Measurements from ENCODE around the gene CPB2.

CPB2 gene

DNA sequence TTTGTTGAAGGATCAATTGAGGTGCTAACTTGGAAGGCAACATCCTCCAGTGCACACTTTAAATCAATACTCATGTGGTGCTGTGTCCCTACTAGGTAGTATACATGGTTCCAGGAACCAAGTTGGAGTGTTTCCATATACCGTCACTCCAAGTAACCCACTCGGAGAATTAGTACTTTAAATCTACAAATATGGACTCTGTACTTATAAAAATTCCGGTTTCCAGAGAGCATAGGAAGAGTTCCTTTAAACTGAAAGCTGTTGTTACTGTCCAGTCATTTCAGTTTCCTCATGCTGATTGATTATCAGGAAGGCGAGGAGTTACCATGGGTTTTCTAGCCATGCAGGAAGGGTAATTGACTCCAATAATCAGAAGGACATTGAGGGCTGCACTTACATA lies 7.2 kb downstream of the CPB2 start:
- DNase-seq (ENCODE audit: low spot score): no peak

DNA sequence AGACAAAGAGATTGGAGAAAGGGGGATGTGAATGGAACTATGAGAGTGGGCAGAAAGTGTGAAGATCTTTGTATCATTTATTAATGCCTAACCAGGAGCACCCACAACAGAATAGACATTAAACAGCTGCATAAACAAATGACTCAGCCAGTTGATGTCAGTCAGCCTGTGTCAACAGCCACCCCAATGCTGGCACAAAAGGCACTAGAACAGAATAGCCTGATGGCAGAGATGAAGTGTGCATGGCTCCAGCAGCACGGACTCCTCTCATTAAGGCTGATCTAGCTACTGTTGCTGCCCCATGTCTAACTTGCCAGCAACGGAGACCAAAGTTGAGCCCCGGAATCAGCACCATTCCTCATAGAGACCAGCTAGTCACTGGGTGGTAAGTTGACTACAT lies 7.8 kb downstream of the CPB2 start:
- peak; percentile 52 for DNase-seq (ENCODE audit: low spot score)

DNA sequence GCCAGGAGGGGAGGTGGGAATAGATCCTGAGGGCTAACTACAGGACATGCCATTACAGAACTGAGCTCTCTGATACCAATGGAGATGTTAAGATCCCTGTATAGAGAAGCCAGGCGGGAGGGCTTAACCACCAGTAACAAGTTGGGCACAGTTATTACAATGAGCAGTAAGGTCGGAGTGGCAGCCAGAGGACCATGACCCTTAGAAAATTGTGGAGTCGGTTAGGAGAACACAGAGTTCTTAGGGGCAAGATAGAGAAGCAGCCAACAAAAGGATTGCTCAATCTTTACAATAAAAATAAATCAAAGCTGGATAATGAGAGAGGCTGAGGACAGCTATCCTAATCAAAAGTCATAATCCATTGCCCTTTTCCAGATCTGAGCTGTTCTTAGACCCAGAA lies 10.4 kb downstream of the CPB2 start:
- DNase-seq (ENCODE audit: low spot score): no peak

DNA sequence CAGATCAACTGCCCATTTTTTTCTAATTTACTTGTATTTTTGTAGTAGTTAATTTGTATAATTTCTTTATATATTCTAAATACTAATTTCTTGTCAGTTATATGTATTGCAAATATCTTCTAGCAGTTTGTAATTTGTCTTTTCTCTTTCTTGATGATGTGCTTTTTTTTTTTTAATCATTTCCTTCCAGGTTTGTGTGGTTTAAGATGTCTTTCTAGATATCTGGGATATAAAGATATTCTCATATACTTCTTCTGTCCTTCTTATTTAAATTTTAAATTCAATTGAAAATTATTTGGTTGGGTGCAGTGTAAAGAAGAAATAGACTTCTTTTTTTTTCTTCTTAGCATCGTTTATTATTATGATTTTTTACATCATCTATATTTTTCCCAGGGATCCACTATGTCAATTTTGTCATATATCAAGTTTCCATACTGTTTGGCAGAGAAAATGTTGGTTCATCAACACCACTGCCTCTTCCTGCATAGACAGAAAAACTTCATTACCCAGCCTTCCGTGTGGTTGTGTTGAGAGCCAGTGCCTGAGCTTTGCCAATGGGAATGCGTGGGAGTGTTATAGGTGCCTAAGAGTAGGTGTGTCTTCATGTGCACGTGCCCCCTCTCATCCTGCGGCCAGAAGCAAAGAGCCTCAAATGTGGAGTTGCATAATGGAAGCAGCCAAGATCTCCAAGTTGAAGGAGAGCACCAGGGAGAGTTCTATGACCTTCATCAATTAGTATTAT lies 15.8 kb downstream of the CPB2 start:
- DNase-seq (ENCODE audit: low spot score): no peak

DNA sequence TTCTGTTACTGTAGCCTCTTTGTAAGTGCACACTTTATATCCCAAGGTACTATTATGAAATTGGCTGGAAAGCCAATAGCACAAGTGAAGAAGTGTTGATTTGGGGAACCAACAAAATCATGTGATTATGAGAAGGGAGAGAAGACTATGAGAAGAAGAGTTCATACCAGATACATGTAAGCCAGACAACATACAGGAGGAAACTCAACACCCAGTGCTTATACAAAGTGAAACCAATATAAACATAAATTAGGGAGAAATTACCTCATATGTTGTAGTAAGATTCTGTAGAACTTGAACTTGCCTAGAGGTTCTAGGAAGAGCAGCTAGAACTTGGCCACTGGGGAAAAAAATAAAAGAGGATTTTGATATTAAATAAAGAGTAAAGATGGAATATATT lies 17.4 kb downstream of the CPB2 start:
- DNase-seq (ENCODE audit: low spot score): no peak

DNA sequence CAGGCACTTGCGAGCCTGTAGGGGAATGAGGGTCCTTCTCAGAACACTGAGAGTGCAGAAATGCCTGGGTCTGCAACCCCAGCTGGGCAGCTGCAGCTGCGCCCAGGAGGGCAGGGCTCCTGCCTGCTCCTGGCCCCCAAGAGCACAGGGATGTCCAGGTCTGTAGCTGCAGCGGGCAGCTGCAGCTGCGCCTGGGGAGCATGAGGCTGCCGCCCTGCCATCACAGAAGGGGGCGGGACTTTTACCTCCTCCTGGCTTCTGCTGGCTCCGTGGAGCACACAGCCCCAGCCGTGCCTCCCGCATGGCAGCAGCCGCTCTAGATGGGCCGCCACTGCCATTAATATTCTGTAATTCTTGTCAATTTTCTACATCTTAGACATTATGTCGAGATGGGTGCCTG lies 17.8 kb downstream of the CPB2 start:
- no peak for DNase-seq (ENCODE audit: low spot score)

DNA sequence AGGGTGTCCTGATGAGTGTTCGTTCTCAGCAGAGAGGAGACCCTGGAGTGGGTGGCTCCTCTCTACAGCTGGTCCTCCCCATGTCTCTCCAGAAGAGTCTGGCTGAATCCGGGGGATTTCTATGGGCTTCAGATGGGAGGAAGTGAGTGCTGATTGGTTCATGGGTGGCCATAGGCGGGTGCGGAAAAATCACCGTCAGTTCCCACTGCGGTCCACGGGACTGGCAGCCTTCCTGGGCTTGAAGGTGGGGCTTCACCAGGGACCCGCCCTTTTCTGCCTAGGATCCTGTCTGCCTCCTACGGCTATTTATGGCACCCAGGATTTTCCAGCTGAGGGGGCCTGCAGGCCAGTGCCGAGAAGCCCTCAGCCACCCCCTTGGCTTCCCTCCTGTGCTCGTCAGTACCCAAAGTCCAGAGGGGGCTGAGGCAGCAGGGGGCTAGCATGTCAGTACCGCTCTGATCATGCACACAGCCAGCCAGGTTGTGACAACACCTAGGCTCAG lies 18.4 kb downstream of the CPB2 start:
- DNase-seq (ENCODE audit: low spot score): no peak

DNA sequence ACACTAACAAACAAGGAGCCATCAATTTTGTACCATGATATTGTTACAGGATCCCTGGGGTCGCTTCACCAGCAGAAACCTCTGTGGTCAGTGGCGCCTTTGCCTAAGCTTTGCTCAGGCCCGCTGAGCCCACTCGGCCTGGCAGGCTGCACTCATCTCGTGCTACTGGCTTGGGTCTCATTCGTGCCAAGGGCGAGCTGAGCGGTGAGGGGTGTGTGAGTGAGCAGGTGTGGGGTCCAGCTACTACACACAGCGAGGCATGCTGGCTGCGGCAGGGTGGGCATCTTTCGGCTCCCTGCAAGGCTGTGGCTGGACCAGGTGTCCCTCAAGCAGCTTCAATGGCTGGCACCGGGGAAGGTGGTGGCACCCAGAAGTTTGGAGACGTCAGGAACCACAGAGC lies 19.1 kb downstream of the CPB2 start:
- DNase-seq (ENCODE audit: low spot score): no peak

DNA sequence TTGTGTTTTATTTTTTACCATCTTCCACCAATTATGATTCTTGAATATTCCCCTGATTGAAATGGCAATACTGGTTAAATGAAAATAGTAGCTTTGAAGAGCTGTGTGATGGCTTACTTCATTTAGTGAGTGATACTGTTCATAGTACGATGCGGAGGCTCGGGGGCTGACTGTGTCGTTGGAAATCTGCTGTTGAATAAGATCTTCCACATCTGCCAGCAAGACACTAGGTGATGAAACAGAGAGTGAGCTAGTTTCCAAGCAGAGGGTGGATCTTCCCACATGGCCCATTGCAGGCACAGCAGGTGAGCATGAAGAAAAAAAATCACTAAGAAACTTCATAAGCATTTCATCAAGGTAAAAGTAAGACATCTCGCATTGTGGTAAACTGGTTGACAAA lies 22.5 kb downstream of the CPB2 start:
- DNase-seq (ENCODE audit: low spot score): no peak

DNA sequence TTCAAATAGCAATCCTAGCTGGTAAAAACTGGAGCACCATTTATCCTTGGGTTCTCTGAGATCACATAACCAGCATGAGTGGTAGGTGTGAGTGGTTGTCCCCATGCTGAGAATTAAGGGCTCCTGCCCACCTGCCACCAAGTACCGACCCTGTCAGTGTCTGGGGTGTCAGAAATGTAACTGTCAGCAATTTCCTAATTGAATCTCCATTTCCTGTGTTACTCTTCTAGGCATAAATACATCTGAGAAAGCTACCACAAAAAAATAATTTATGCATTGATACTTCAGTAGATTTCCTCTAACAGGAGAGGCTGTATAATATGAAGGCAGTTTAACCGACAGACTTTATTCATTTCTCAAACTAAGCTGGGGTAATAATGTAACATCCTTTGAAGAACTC lies 25.1 kb downstream of the CPB2 start:
- no peak for DNase-seq (ENCODE audit: low spot score)

DNA sequence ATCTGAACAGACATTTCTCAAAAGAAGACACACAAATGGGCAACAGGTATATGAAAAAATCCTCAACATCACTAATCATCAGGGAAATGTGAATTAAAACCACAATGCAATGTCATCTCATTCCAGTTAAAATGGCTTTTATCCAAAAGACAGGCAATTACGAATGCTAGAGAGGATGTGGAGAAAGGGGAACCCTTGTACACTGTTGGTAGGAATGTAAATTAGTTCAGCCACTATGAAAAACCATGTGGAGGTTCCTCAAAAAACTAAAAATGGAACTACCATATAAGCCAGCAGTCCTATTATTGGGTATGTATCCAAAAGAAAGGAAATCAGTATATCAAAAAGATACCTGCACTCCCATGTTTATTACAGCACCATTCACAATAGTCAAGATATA lies 27.6 kb downstream of the CPB2 start:
- DNase-seq (ENCODE audit: low spot score): no peak

DNA sequence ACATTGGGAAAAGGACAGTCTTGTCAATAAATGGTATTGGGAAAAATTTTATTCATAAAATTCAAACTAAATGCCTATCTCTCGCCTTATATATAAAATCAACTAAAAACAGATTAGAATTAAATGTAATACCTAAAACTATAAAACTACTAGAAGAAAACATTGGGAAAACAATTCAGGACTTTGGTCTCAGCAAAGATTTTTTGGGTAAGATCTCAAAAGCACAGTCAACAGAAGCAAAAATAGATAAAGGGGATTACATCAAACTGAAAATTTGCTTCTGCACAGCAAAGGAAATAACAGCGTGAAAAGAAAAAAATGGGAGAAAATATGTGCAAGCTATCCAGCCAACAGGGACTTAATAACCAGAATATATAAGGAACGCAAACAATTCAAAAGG lies 28.0 kb downstream of the CPB2 start:
- DNase-seq (ENCODE audit: low spot score): no peak

DNA sequence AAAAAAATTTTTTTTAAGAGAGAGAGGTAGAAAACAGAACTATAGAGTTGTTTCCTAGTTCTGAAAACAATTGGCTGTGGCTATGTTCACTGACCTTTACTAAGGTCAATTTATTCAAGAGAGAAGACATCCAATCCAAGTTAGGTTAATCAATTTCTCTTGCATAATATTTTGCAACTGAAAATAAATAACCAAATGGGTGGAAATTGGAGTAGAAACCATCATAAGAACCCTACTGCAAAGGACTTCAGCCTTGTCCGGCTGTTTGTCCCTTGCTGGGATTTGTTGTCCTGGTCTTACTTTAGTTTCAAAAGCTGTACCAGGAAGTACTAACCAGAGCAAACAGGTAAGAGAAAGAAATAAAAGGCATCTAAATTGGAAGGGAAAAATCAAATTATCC lies 29.0 kb downstream of the CPB2 start:
- DNase-seq (ENCODE audit: low spot score): no peak

DNA sequence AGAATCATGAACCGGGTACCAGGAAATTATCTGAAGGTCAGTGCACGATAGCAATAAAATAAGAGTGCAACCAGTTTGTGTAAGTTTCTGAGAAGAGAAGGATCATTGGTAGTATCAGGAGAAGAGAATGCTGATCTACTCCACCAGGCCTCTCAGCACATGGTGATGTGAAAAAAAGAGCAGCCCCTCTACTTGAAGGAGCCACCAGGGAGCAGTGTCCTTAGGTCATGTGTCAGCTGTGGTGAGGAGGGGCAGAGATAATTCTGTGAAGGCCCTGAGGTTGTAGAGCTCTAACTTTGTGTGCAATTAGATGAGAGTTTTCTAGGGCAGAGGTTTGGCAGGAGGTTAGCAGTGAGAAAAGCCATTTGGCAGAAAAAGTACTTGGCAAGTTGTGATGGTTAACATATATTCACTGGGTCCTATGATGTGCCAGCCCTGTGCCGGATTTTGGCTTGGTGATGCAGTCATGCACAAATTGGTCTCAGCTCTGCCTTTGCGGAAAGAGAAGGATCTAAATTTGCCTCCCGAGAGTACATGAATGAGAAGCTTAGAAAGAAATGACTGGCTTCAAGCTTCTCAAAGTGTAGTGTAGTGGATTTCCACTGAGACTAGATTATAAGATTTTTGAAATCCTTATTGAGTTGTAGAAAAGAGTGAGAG lies 33.1 kb downstream of the CPB2 start:
- DNase-seq (ENCODE audit: low spot score): no peak

DNA sequence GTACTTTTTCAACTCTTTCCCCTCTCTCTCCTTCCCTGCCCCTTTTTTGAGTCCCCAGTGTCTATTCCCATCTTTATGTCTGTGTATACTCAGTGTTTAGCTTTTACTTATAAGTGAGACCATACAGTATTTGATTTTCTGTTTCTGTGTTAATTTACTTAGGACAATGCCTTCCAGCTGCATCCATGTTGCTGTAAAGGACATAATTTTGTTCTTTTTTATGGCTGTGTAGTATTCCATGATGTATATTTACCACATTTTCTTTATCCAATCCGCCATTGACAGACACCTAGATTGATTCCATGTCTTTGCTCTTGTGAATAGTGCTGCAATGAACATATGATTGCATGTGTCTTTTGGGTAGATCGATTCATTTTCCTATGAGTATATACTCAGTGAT lies 41.5 kb downstream of the CPB2 start:
- no peak for DNase-seq (ENCODE audit: low spot score)

DNA sequence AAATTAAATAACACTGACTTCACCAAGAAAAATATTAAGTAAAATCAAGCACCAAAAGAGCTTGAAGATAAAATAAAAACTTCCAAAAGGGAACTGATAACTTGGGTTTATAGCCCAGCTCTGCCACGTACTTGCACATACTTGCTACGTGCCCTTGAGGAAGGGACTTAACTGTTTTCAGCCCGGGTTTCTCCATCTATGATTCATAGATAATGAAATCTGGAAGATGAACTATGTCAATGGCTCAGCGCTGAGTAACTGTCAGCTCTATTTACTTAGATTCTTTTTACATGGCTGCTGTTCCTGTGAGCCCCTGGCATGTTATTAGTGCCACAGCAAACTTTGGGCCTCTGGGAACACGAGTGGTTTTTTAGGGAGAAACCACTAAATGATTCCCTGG lies 42.6 kb downstream of the CPB2 start:
- DNase-seq (ENCODE audit: low spot score): no peak

DNA sequence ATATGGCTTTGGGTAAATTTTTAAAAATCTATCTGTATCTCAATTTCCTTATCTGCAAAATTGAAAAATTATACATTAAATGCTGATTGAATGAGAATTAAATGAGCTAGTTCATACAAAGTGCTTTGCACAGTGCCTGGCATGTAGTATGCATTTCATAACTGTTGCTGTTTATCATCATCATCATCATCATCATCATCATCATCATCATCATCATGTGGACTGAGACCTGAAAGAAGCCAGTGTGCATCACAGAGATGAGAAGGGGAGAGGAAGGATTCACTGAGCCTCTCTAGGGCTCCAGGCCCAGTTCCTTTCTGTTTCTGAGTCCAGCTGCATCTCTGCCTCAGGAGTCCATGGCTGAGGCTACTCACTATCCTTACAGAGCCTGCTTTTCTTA lies 45.4 kb downstream of the CPB2 start:
- DNase-seq (ENCODE audit: low spot score): peak; percentile 35

DNA sequence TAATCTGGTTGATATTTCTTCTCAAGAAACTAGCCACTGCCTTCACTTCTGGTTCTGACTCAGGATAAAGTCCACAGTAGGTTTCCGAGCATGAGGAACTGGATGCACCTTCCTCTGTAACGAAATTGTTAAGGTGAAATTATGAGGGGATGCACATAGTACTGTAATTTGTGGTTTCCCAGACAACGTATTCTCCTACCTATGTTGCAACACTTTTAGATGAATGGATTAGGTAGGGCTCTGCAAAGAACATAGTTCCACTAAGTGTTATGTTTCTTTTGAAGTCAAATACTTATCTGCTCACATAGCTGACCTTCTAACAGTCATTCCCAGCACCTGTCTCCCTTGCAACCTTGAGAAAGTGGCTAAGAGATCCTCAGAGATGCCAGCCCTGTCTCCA lies 46.6 kb downstream of the CPB2 start:
- no peak for DNase-seq (ENCODE audit: low spot score)

DNA sequence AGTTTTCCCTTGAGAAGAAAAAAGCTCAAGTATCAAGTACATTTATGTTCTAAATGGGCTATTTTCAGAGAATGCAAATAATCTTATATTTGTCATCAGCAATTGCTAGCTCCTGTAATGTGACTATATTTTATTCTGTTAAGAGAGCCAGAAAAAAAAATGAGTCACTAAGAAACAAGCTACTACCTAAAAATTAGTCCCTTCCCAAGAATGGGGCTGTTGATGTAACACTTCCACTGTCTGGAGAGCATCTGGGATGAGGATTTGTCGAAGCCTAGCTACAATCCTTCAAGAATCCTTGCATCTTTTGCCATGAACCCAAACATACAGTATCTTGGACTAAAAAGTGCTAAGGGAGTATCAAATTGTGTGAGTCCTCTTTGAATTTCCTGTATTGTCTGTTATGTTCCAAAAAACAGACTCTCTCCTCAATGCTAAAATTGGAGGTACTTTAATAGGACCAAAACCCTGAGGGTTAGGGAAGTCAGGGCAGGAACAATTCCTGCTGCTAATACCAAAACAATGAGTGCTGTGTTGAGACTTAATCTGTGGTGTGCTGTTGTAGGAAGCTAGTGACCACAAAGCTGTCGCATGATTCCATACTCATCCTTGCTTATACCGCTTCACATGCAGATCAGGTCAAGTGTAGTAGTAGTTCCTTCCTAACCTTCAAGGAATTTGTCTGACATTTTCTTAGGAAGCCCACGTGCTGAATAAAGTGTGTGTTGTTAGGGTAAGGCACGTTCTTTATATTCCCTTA lies 47.4 kb downstream of the CPB2 start:
- DNase-seq (ENCODE audit: low spot score): peak; percentile 93

DNA sequence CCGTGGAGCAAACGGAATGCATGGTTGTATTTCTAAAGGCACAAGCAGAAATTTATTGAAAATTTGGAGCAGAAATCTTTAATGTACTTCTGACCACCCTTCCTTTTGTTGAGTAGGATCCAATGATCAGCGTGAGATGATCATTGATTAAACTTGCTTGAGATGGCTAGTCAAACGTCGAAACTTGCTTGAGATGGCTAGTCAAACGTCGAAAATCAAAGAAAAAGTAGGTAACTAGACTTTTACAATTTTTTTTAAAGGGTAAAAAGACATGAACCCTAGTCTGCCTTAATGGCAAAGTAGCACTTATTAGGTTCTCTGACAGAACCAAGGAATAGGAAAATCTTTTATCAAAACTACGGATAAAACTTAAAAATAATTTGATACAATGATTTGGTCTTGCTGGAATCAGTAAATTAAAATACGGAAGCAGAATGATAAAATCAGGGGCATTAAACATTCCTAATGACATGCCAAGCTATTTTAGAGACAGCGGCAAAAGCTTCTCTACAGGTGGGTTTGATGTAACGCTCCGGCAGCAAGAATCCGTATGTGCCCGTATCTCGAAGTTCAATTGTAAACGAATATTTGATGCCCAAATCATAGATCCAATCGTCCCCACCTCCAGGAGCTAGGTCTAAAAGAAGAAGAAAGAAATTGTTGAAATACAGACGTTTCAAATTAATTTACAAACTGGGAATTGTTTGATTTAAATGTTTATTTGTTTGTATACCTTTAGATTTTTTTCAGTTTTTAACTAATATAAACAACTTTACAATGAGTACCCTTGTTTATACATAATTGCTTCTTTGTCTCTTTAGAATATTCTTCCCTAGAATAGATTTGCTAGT lies 51.4 kb downstream of the CPB2 start:
- peak; percentile 52 for DNase-seq (ENCODE audit: low spot score)

DNA sequence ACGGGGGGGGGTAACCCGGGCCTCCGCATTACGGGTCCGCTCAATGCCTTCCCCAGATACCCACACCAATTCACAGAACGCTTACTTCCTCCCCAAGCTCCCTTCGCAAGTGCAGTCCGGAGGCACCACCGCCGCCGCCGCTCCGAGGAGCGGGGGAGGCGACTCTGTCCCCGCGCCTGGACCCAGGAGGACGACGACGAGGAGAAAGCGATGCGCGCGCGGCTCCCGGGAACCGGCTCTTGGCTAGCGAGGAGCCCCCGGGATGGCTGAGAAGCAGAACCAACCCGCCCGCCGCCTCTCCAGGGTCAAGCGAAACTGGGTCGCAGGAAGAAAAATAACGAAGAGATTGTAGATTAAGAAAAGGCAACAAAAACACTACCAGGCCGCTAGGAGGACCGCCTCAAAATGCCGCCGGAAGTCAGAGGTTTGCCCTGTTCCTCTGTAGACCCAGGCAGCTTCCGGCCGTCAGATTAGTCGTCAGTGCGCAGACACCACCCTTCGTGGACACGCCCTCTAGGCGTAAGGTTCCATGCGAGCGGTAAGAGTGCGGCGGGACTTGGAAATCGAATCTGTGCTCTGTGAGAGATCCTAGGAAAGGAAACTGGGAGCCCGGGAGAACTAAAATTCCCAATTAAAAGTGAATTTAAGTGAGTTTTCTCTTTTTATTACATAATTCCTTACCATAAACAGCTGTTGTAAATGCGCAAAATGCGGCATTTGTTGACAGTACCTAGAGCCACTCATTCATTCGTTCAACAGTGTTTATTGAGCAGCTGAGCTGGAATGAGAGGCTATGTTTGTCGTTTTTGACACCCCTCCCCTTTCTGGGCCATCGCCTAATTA lies 52.3 kb downstream of the CPB2 start, which contains the start of gene ZC3H13:
ZC3H13 (minus strand) TSS at position 428 of the 843 bp plus-strand sequence. CDS start 7,239 bp downstream, outside the sequence.
- DNase-seq (ENCODE audit: low spot score): peak; percentile 98
